Panc1 (cell line): ENCODE data around the gene KBTBD12. TPM values are rescaled to one million over a fixed set of nuclear protein-coding genes. Genes with fewer than 3 reads are reported as not detected.
A peak's percentile ranks its signal among the peaks of the same experiment; 100 is the strongest.

Experiments
- ATAC-seq: fragments of 200-7000 bp; cut with Tn5 transposase; 2 replicates; pipeline ENCODE4 v1.9.1; 2020; ENCODE audit warnings: mild to moderate bottlenecking, moderate library complexity
- BruUV-seq: library from RNA; stranded (reverse); fragments of 400-500 nt; replicated peaks from 2 replicates; lab custom pipeline; 2021; lab: Mats Ljungman, UMichigan
- CTCF ChIA-PET: fragments of 300-600 bp; sonication (Branson Sonifier 250); formaldehyde crosslinking; loops from one replicate; lab custom pipeline; 2022; ENCODE audit warnings: antibody characterized with exemption; lab: Charles Lee
- POLR2A ChIA-PET: fragments of 300-600 bp; sonication (Branson Sonifier 250); formaldehyde crosslinking; loops from one replicate; lab custom pipeline; 2022; ENCODE audit warnings: antibody characterized with exemption; lab: Charles Lee
- DNase-seq: peaks from one replicate; pipeline ENCODE4 v3.0.0-alpha.2; 2010; ENCODE audit warnings: low read depth, low spot score
- H3K27ac ChIP-seq: 2 replicates; pipeline ENCODE4 v1.5.1; 2011; ENCODE audit warnings: mild to moderate bottlenecking, low read length, inconsistent platforms
- H3K27me3 ChIP-seq: fragments of 200-500 bp; sonication (Bioruptor generic); 2 replicates; pipeline ENCODE4 v1.6.0; 2014; ENCODE audit warnings: low read length, inconsistent platforms; ENCODE audit not compliant: control insufficient read depth, insufficient read depth
- H3K36me3 ChIP-seq: fragments of 200-500 bp; sonication (Bioruptor generic); 2 replicates; pipeline ENCODE4 v1.5.1; 2014; ENCODE audit warnings: inconsistent platforms, mild to moderate bottlenecking, low read length, moderate library complexity; ENCODE audit not compliant: control insufficient read depth, insufficient read depth
- H3K4me1 ChIP-seq: 2 replicates; pipeline ENCODE4 v1.5.1; 2011; ENCODE audit warnings: inconsistent platforms, mild to moderate bottlenecking, low read length, moderate library complexity; ENCODE audit not compliant: control insufficient read depth, insufficient read depth
- H3K4me3 ChIP-seq, 2 experiments: 2 replicates each; pipeline ENCODE4 v1.5.1; 2011 to 2012; ENCODE audit warnings: low read depth in 2 of 2, low read length in 2 of 2, mild to moderate bottlenecking in 2 of 2, inconsistent platforms in 1 of 2, moderate library complexity in 1 of 2
- H3K9me3 ChIP-seq: fragments of 200-500 bp; sonication (Bioruptor generic); 2 replicates; pipeline ENCODE4 v1.5.1; 2014; ENCODE audit warnings: low read depth, mild to moderate bottlenecking, inconsistent platforms, low read length, moderate library complexity; ENCODE audit not compliant: control insufficient read depth, insufficient read depth
- CTCF ChIP-seq: fragments of 450-650 bp; IDR thresholded peaks from 2 replicates; pipeline ENCODE4 v1.5.1; 2017; ENCODE audit warnings: mild to moderate bottlenecking
- POLR2AphosphoS5 ChIP-seq: IDR thresholded peaks from 2 replicates; pipeline ENCODE4 v1.6.1; 2012; ENCODE audit warnings: mild to moderate bottlenecking, low read depth, low read length, moderate library complexity
- REST ChIP-seq, 2 experiments: IDR thresholded peaks; 2 replicates each; pipeline ENCODE4 v1.6.1; 2011 to 2012; ENCODE audit warnings: low read depth in 2 of 2, control low read depth in 1 of 2, low read length in 1 of 2, mild to moderate bottlenecking in 1 of 2, moderate library complexity in 1 of 2; ENCODE audit not compliant: insufficient read depth in 1 of 2
- SIN3A ChIP-seq: IDR thresholded peaks from 2 replicates; pipeline ENCODE4 v1.6.1; 2012; ENCODE audit warnings: low read depth, mild to moderate bottlenecking, low read length, moderate library complexity, borderline replicate concordance; ENCODE audit not compliant: insufficient read depth
- TCF7L2 ChIP-seq: IDR thresholded peaks from 2 replicates; pipeline ENCODE4 v1.6.1; 2011; ENCODE audit warnings: mild to moderate bottlenecking, low read depth, low read length, inconsistent platforms
- in situ Hi-C: cut with HindIII; loops from 2 replicates; pipeline ENCODE4 v1.10.0; 2016; ENCODE audit warnings: low sequenced_read_pairs, low pct_unique_long_range_greater_than_20kb
- intact Hi-C: fragments of 100-400 bp; cut with micrococcal nuclease; formaldehyde crosslinking; loops from one replicate; pipeline ENCODE4 v1.10.0; 2022; ENCODE audit not compliant: unreplicated experiment
- total RNA-seq: library from RNA; stranded (reverse); gene quantifications from one replicate; pipeline ENCODE4 v1.2.1, GENCODE V29; 2021; ENCODE audit not compliant: unreplicated experiment

Gene KBTBD12
- total RNA-seq, 1 experiment from 2014 or later = 0.28 TPM

GRCh38 chr3:127929818-127930413, 14.9 kb downstream of the KBTBD12 start:
- no peak for ATAC-seq
- no peaks in the 10 kb centered on the region for H3K9me3 ChIP-seq
- H3K27ac ChIP-seq = no peak overlapping the region
- no peak for TF ChIP-seq CTCF
- no peak for TF ChIP-seq TCF7L2
- TF ChIP-seq REST (IDR thresholded peaks at IDR 0.05; ENCODE audit: insufficient read depth in 1 of 2, low read depth in 2 of 2, low read length in 1 of 2) = no peak
- TF ChIP-seq POLR2AphosphoS5 = no peak
- no peak for TF ChIP-seq SIN3A
- no peaks in the 10 kb centered on the region for H3K4me1 ChIP-seq
- peaks cover 41% of the 10 kb centered on the region for H3K27me3 ChIP-seq
- CTCF ChIA-PET = no interaction called here
- POLR2A ChIA-PET = no interaction called here
- BruUV-seq = no TSS peak
- no peak overlapping the region for H3K4me3 ChIP-seq
- in situ Hi-C loops (no loop called here), intact Hi-C loops (no loop called here)
- H3K36me3 ChIP-seq = no peaks in the 10 kb centered on the region
- DNase-seq = no peak

GRCh38 chr3:127933396-127933795, 18.4 kb downstream of the KBTBD12 start:
- Histone ChIP-seq H3K4me3 (no peak overlapping the region), H3K27me3 (peaks cover 43% of the 10 kb centered on the region), H3K9me3 (no peaks in the 10 kb centered on the region), H3K4me1 (no peaks in the 10 kb centered on the region), H3K27ac (no peak overlapping the region), H3K36me3 (no peaks in the 10 kb centered on the region)
- TF ChIP-seq TCF7L2 (no peak), CTCF (0 out of 2 replicates have a peak, but pooled peaks have one; percentile 4), POLR2AphosphoS5 (no peak)
- CTCF ChIA-PET = interaction anchor here (0.5 kb wide), 1 partner anchor 359 kb away, joined by 6 read pairs; no protein-coding TSS in a partner anchor
- in situ Hi-C loops = no loop called here
- intact Hi-C loops = no loop called here
- BruUV-seq = no TSS peak
- POLR2A ChIA-PET = no interaction called here
- no peak for DNase-seq
- ATAC-seq = no peak
